ELF-1 (cell line): ENCODE measurements around the gene LAMB1.

Experiments
- DNase-seq: peaks from one replicate; pipeline ENCODE4 v3.0.0-alpha.2; 2016; ENCODE audit warnings: low read depth, low spot score

LAMB1 gene

GRCh38 chr7:107998660-107999480 lies 4.1 kb downstream of the LAMB1 start:
- DNase-seq = no peak

DNA sequence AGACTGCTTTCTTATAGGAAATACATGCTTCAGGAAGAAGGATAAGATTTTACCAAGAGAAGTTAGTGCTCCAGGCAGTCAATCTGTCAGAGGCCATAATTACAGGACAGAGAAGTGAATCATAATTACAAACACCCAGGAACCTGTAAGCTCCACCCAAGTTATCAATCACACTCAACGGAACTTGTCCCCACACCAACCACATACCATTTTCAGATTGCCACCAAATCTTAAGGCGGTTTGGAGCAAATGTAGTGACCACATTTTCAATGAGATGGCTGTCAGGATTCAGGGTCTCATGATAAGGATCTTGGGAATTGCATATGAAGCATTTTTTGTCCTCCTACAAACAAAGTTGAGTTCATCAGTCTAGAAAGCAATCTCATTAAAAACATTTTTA lies 4.8 kb downstream of the LAMB1 start:
- no peak for DNase-seq

DNA sequence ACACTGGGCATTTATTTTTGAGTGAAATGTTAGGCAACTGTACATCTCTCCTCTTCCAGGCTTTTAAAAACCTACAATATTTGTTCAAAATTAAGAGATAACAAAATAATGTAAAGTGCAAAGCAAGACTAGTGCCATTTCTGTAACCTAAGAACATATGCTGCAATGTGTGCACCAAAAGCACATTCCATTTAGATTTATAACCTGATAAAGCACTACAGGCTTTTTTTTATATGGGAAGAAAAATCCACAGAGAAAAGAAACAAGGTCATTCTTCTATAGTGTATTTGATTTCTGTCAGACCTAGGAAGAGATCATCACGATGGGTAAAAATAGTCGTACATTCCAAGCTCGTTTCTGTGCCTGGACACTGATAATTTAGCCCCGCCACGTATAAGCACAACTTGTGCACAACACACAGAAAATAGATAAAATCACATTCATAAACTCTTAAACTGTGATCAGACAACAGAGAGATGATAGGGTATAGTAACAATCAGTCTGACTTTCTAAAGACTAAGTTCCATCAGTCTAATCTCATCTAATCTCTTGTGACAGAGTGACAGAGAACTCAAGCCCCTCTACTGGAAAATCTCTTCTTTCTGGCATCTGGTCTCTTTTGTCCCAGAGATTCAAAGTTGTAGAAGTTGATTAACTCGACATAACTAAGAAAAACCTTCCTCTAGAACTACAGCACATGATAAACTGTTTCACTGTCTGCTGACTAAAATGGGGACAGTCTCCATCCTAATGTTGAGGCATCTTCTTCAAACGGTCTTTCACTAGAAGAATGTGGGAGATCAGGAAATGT lies 6.7 kb downstream of the LAMB1 start:
- DNase-seq = no peak

DNA sequence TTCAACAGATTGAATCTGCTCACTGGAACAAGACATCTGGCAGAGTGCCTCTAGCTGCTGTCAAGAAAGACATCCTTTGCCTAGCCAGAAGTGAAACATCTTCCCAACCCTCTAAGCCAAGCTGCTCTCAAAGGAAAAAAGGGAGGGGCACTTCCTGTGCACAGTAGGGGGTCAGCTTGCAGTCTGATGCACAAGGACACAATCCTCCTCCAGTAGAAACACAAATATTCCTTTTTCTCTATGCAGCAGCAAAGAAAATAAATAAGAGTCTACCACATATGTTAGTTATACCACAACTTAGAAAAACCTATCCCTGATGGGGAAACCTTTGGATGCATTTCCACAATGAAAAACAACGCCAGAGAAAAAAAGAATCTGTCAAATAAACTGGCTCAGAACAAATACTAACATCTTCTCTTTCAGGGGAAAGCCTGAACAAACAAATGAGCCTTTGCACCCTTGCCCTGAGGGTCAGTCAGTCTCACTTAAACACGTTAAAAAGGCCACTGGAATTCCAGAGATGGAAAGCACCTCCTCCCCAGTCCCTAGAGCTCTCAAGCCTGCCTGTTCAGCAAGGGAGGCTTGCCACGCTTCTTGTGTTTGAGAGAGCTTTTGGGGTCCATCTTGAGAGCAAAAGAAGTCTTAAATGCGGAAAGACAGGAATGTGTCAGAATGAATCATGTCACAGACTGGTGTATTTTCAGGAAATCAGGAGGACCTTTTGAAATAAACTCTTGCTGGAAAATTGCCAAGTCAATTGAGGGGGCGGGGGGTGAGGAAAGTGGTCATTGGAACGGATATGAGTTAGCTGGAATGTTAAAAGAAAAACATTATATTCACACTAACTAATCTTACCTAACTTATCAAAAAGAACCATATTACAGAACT lies 7.5 kb downstream of the LAMB1 start:
- peak; percentile 88 for DNase-seq

DNA sequence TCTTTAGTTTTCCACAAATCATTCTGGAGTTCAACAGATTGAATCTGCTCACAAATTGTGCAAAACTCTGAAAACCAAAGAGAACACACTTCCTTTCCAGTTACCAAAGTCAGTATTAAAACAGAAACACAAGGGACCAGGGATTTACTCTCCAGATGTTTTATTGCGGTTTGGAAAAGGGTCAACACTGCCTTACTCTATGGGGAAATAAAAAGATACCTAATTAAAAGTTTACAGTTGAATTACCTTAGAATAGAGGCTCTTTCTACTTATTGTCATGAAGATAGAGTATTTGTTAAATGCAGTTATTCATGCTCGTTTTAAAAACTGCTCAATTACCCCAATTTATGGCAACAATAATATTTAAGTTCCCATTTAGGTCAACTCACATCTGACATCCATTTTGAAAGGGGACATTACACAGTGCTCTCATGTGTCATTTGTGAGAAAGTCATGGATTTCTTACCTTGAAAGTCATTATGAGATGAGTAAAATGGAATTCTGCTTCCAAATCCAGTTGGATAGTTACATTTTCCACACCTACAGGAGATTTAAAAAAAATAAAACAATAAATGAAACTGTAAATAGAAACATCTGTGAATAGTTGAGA lies 8.4 kb downstream of the LAMB1 start:
- no peak for DNase-seq

DNA sequence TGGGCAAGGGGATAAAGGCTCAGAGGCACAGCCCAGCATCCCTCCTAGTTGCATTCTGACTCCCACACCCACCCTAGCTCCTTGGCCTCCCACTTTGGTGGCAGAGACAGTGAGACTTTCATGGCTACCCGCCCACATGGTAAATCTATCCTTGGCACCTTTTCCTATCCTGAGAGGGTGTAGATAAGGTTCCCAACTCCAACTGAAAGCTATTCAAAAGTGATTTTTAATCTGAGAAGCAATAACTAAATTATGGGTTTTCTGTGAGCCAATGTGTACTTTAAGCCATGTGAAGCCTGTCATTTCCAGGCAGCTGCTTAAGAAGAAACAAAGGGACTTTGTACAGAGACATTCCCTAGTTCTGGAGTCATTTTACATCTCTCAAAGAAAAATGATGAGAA lies 9.1 kb downstream of the LAMB1 start:
- DNase-seq = no peak

- DNase-seq = no peak
These were observed 13.2 kb downstream of the LAMB1 start for GRCh38 chr7:107989618-107990373.

DNA sequence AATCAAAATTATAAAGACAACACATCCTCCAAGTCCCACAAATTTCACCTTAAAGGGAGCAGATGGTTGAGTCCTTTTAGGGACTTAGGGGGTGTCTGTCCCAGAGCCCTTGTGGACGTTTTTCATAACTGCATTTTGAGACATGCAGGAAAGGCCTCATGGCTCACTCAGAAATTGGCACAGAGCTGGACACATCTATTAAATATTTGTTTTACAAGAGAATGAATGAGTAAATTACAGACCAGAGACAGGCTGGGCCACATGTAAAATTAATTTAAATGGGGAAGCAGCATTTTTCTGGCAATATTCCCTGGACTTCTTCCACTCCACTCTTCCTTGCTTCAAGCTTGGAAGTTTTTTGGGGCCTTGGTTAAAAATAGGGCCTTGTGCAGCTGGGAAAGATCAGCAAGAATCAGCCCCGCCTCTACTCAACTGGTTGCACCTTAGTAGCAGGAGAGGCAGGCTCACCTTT lies 20.0 kb downstream of the LAMB1 start:
- no peak for DNase-seq

DNA sequence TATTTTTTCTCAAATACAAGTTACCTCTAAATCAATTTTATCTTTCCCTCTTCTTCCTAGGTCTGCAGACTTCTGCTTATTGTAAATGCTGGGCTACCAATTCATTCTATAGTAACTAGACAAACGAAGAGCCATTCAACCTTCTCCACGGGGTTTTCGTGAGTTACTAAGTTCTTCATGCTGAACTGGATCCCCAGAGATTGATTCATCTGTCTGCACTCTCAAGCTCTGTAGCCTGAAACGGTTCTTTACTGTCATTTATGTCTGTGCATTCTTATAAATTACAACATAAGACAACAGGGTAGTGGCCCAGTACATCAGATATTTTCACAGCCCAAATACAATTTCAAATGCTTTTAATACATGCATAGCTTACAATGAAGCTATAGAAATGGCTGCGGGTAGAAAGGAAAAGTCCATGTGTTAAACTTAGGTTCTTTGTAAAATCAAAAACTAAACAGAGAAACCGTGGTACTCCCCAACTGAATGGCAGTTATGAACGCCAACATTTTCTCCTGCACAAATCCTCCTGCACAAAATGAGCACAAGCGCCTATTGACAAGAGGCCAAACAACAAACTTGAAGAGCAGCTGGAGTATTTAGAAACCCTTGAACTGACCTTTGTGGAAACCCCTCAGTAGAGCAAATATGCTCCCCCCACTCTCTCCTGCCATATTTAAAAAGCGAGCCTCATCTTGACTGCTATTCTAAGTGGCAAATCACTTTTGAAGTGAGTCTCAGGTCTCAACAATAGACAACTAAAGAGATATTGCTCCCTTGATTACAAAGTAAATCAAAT lies 20.7 kb downstream of the LAMB1 start:
- no peak for DNase-seq

GRCh38 chr7:107981466-107981865 lies 21.5 kb downstream of the LAMB1 start:
- no peak for DNase-seq

DNA sequence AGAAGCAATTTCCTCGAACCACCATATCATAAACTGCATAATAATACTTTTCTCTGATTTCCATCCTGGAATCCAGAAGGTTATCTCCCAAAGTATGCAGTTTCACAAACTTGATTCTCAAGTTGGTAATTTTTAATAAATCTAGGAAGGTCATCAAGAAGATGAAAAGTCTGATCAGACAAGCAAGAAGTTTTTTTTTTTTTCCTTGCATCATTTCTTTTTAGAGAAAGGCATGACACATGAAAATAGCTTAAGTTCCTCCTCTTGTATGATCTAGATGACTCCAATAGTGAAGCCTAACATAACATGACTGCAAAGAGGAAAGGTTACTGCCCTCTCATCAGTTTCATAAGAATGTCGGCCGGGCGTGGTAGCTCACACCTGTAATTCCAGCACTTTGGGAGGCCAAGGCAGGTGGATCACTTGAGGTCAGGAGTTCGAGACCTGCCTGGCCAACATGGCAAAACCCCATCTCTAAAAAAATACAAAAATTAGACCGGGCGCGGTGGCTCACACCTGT lies 22.2 kb downstream of the LAMB1 start:
- DNase-seq = no peak

DNA sequence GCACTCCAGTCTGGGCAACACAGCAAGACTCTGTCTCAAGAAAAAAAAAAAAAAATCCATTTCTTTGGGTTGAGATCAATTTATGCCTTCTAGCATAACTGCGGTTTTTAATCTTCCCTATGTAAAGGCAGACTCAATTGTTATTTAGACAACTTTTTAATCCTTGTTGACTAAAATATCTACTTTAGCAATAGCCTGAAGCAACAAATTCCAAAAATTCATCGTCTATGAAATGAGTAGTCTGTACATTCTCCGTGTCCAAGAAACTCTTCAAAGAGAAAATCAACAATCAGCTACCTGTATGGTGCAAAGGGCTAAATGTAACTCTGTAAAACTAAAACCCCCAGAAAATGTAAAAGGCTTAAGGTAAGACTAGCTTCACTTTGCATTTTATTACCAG lies 22.8 kb downstream of the LAMB1 start:
- no peak for DNase-seq

GRCh38 chr7:107978815-107979408 lies 24.0 kb downstream of the LAMB1 start:
- DNase-seq = no peak

GRCh38 chr7:107977048-107977447 lies 25.9 kb downstream of the LAMB1 start:
- peak; percentile 31 for DNase-seq

DNA sequence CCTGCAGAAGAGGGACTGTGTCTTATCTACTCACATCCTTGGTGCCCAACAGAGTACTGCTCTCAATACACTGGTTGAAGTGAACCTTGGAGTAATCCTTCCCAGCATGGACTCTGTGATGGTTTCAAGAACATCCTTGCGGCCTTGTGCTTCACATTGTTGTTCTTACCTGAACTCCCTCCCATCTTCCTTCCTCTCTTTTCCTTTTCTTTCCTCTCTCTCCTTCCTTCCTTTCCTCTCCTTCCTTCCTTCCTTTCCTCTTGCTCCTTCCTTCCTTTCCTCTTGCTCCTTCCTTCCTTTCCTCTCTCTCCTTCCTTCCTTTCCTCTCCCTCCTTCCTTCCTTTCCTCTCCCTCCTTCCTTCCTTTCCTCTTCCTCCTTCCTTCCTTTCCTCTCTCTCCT lies 26.3 kb downstream of the LAMB1 start:
- DNase-seq = no peak

DNA sequence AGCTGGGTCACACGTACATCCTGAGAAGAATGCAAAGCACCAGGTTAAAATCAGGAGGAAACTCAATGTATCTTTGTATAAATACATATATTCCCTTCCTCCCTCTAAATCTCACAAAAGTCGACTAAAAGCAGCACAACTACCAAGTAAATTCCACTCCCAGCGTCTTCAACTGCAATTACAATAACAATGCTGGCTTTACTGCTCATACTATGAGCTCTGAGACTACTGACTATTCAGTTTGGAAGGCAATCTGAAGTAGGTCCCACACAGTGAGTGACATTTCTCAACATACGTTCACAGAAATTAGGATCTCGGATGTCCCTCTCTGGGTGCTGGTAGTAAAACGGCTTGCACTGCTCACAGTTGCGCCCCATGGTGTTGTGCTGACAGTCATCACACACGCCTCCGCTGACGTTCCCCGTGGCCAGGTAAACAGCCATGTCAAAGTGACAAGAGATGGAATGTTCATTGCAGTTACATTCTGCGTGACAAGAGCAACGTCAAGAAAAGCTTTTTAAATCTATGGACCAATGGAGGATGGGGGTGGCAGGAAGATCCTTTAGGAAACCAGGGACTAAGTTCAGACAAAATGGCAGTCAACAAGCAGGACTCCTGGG lies 27.5 kb downstream of the LAMB1 start:
- no peak for DNase-seq

DNA sequence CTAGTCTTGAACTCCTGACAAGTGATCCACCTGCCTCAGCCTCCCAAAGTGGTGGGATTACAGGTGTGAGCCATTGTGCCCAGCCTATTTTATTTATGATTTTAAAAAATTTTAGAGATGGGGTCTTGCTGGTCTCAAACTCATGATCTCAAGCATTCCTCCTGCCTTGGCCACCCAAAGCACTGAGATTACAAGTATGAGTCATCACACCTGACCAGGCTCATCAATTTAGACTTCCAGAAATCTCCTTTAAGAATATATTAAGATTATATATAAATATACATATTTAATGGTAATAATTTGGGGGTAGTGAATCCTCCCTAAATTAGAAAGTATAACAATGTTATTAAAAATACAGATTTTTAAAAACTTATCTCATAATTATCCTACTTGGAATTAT lies 29.1 kb downstream of the LAMB1 start:
- no peak for DNase-seq

- DNase-seq = no peak
These were observed 30.0 kb downstream of the LAMB1 start for GRCh38 chr7:107972941-107973376.

GRCh38 chr7:107972075-107972482 lies 30.9 kb downstream of the LAMB1 start:
- no peak for DNase-seq
